ENCODE data around the gene SLC38A10. TPM values are rescaled to one million over a fixed set of nuclear protein-coding genes. Genes with fewer than 3 reads are reported as not detected.

Gene SLC38A10
- total and polyA plus RNA-seq, 2 of the 13 experiments (the other 11 are each of a cell fraction or from before 2014, with no cell fraction given), result 23.4 to 55.8 TPM

DNA sequence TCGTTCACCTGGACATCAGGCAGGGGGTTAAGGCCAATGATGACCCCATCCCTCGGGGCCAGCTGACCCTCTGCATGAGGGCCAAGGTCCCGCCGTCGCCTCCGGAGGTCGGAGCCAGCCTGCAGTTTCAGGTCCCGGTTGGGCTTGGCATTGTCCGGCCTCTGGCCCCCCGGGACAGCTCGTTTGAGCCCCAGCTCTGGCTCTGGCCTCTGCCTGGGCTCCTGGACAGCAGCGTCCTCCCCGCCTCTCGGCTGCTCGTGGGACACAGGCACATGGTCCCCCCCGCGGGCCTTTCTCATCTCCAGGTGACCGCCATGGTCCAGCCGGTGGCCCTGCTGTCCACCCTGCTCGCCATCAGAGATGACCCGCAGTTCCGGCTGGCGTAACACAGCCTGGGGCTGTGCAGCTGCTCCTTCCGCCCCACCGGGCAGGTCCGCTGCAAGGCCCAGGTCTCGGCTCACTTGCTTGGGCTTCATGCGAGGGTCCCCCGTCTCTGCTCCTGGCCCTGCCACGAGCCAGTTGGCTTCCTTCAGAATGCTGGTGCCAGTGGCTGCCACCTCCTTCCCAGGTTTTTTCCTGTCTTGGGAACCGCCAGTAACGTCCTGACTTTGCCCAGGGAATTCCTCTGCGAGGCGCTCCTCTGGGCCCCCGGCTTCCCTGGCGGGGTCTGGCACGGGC lies 49.3 kb downstream of the SLC38A10 start (continued):
- TF ChIP-seq, protein P1, sequence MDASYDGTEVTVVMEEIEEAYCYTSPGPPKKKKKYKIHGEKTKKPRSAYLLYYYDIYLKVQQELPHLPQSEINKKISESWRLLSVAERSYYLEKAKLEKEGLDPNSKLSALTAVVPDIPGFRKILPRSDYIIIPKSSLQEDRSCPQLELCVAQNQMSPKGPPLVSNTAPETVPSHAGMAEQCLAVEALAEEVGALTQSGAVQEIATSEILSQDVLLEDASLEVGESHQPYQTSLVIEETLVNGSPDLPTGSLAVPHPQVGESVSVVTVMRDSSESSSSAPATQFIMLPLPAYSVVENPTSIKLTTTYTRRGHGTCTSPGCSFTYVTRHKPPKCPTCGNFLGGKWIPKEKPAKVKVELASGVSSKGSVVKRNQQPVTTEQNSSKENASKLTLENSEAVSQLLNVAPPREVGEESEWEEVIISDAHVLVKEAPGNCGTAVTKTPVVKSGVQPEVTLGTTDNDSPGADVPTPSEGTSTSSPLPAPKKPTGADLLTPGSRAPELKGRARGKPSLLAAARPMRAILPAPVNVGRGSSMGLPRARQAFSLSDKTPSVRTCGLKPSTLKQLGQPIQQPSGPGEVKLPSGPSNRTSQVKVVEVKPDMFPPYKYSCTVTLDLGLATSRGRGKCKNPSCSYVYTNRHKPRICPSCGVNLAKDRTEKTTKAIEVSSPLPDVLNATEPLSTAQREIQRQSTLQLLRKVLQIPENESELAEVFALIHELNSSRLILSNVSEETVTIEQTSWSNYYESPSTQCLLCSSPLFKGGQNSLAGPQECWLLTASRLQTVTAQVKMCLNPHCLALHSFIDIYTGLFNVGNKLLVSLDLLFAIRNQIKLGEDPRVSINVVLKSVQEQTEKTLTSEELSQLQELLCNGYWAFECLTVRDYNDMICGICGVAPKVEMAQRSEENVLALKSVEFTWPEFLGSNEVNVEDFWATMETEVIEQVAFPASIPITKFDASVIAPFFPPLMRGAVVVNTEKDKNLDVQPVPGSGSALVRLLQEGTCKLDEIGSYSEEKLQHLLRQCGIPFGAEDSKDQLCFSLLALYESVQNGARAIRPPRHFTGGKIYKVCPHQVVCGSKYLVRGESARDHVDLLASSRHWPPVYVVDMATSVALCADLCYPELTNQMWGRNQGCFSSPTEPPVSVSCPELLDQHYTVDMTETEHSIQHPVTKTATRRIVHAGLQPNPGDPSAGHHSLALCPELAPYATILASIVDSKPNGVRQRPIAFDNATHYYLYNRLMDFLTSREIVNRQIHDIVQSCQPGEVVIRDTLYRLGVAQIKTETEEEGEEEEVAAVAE (CRISPR knock-in tag; IDR thresholded peaks at IDR 0.05; ENCODE audit: borderline replicate concordance), result no peak
- TF ChIP-seq FOXM1 (CRISPR knock-in tag; IDR thresholded peaks at IDR 0.05) (no peak), BCL6 (CRISPR knock-in tag; IDR thresholded peaks at IDR 0.05) (no peak), ATF1 (CRISPR knock-in tag; IDR thresholded peaks at IDR 0.05) (no peak), ZNF672 (CRISPR knock-in tag; IDR thresholded peaks at IDR 0.05) (no peak), SIX4 (CRISPR knock-in tag; IDR thresholded peaks at IDR 0.05) (no peak), GABPB1 (CRISPR knock-in tag; IDR thresholded peaks at IDR 0.05) (peak; percentile 1; the same call in 1 of the 2 replicates), JUND (CRISPR knock-in tag; IDR thresholded peaks at IDR 0.05) (no peak), ATF7 (IDR thresholded peaks at IDR 0.05) (no peak), ATF7 (CRISPR knock-in tag; IDR thresholded peaks at IDR 0.05) (no peak), TBP (CRISPR knock-in tag; IDR thresholded peaks at IDR 0.05) (no peak)
- TF ChIP-seq, protein P2, sequence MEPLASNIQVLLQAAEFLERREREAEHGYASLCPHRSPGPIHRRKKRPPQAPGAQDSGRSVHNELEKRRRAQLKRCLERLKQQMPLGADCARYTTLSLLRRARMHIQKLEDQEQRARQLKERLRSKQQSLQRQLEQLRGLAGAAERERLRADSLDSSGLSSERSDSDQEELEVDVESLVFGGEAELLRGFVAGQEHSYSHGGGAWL (CRISPR knock-in tag; IDR thresholded peaks at IDR 0.05), result no peak; the same call in 1 of the 2 replicates
- TF ChIP-seq, protein P3, sequence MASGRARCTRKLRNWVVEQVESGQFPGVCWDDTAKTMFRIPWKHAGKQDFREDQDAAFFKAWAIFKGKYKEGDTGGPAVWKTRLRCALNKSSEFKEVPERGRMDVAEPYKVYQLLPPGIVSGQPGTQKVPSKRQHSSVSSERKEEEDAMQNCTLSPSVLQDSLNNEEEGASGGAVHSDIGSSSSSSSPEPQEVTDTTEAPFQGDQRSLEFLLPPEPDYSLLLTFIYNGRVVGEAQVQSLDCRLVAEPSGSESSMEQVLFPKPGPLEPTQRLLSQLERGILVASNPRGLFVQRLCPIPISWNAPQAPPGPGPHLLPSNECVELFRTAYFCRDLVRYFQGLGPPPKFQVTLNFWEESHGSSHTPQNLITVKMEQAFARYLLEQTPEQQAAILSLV (CRISPR knock-in tag; IDR thresholded peaks at IDR 0.05; ENCODE audit: borderline replicate concordance), result no peak
- TF ChIP-seq, protein P4, sequence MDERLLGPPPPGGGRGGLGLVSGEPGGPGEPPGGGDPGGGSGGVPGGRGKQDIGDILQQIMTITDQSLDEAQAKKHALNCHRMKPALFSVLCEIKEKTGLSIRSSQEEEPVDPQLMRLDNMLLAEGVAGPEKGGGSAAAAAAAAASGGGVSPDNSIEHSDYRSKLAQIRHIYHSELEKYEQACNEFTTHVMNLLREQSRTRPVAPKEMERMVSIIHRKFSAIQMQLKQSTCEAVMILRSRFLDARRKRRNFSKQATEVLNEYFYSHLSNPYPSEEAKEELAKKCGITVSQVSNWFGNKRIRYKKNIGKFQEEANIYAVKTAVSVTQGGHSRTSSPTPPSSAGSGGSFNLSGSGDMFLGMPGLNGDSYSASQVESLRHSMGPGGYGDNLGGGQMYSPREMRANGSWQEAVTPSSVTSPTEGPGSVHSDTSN (CRISPR knock-in tag; IDR thresholded peaks at IDR 0.05), result no peak
- TF ChIP-seq, protein P5, sequence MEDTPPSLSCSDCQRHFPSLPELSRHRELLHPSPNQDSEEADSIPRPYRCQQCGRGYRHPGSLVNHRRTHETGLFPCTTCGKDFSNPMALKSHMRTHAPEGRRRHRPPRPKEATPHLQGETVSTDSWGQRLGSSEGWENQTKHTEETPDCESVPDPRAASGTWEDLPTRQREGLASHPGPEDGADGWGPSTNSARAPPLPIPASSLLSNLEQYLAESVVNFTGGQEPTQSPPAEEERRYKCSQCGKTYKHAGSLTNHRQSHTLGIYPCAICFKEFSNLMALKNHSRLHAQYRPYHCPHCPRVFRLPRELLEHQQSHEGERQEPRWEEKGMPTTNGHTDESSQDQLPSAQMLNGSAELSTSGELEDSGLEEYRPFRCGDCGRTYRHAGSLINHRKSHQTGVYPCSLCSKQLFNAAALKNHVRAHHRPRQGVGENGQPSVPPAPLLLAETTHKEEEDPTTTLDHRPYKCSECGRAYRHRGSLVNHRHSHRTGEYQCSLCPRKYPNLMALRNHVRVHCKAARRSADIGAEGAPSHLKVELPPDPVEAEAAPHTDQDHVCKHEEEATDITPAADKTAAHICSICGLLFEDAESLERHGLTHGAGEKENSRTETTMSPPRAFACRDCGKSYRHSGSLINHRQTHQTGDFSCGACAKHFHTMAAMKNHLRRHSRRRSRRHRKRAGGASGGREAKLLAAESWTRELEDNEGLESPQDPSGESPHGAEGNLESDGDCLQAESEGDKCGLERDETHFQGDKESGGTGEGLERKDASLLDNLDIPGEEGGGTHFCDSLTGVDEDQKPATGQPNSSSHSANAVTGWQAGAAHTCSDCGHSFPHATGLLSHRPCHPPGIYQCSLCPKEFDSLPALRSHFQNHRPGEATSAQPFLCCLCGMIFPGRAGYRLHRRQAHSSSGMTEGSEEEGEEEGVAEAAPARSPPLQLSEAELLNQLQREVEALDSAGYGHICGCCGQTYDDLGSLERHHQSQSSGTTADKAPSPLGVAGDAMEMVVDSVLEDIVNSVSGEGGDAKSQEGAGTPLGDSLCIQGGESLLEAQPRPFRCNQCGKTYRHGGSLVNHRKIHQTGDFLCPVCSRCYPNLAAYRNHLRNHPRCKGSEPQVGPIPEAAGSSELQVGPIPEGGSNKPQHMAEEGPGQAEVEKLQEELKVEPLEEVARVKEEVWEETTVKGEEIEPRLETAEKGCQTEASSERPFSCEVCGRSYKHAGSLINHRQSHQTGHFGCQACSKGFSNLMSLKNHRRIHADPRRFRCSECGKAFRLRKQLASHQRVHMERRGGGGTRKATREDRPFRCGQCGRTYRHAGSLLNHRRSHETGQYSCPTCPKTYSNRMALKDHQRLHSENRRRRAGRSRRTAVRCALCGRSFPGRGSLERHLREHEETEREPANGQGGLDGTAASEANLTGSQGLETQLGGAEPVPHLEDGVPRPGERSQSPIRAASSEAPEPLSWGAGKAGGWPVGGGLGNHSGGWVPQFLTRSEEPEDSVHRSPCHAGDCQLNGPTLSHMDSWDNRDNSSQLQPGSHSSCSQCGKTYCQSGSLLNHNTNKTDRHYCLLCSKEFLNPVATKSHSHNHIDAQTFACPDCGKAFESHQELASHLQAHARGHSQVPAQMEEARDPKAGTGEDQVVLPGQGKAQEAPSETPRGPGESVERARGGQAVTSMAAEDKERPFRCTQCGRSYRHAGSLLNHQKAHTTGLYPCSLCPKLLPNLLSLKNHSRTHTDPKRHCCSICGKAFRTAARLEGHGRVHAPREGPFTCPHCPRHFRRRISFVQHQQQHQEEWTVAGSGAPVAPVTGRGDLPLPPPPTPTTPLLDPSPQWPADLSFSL (CRISPR knock-in tag; IDR thresholded peaks at IDR 0.05), result no peak
- TF ChIP-seq, protein P6, sequence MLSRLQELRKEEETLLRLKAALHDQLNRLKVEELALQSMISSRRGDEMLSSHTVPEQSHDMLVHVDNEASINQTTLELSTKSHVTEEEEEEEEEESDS (CRISPR knock-in tag; IDR thresholded peaks at IDR 0.05; ENCODE audit: borderline replicate concordance), result no peak

Measured in HepG2 (cell line).